ENCODE data around the gene NR3C2. TPM values are rescaled to one million over a fixed set of nuclear protein-coding genes. Genes with fewer than 3 reads are reported as not detected.

NR3C2 gene
- total RNA-seq, 1 donor from 2014 or later, result 25.9 TPM

DNA sequence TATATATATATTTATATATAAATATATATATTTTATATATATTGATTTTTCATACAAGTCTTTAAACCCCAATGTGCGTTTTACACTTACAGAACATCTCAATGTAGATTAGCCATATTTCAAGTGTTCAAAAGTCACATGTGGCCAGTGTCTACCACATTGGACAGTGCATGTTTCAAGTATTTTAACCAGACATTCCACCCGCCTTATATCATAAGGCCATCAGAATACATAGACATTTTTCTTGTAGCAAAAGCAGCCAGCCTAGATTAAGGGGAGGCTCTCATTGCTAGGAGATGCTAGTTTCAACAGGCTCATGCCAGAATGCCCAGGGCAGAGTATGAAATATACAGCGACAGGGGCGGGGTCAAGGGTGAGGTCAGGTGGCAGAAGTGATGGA, 202.0 kb downstream of the NR3C2 start:
- intact Hi-C loops (cut with DNase I), result no loop called here
- H3K27me3 ChIP-seq, result no peaks in the 10 kb centered on the region

DNA sequence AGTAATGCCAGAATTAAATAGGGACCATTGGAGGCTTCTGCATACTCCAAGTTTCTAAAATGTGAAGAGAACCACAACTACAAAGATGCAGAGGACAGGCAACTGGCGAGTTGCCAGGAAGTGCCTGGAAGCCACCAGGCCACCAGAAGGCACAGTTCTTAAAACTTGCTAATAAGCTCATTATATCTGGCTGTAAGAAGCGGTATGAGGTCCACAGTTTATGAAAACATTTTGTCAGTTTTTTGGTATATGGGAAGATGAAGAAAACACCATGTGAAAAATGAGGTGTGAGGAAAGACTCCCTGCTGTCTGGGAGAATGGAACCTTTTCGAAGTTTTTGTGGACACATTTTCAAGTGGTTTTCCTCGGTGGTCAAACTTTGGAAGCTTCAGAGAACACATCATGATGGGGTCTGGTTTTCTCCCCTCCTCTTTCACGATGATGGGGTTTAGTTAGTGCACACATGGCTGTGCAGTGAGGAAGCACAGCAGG, 202.7 kb downstream of the NR3C2 start:
- no peaks in the 10 kb centered on the region for H3K4me1 ChIP-seq
- H3K27ac ChIP-seq, result no peak overlapping the region
- H3K36me3 ChIP-seq, result no peaks in the 10 kb centered on the region
- no peak for ATAC-seq
- no peak overlapping the region for H3K4me3 ChIP-seq
- H3K9me3 ChIP-seq, result no peaks in the 10 kb centered on the region
- no peak for DNase-seq
- H3K27me3 ChIP-seq, result no peaks in the 10 kb centered on the region
- TF ChIP-seq, protein P1, sequence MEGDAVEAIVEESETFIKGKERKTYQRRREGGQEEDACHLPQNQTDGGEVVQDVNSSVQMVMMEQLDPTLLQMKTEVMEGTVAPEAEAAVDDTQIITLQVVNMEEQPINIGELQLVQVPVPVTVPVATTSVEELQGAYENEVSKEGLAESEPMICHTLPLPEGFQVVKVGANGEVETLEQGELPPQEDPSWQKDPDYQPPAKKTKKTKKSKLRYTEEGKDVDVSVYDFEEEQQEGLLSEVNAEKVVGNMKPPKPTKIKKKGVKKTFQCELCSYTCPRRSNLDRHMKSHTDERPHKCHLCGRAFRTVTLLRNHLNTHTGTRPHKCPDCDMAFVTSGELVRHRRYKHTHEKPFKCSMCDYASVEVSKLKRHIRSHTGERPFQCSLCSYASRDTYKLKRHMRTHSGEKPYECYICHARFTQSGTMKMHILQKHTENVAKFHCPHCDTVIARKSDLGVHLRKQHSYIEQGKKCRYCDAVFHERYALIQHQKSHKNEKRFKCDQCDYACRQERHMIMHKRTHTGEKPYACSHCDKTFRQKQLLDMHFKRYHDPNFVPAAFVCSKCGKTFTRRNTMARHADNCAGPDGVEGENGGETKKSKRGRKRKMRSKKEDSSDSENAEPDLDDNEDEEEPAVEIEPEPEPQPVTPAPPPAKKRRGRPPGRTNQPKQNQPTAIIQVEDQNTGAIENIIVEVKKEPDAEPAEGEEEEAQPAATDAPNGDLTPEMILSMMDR (IDR thresholded peaks at IDR 0.05), result no peak
- intact Hi-C loops (cut with DNase I), result no loop called here

More for the DNA sequence above, 202.0 kb downstream of the NR3C2 start:
- no peaks in the 10 kb centered on the region for H3K36me3 ChIP-seq
- TF ChIP-seq, protein P1 (IDR thresholded peaks at IDR 0.05), result no peak
- H3K4me1 ChIP-seq, result no peaks in the 10 kb centered on the region
- no peak overlapping the region for H3K27ac ChIP-seq
- no peaks in the 10 kb centered on the region for H3K9me3 ChIP-seq
- DNase-seq (no peak), ATAC-seq (no peak)
- H3K4me3 ChIP-seq, result no peak overlapping the region

DNA sequence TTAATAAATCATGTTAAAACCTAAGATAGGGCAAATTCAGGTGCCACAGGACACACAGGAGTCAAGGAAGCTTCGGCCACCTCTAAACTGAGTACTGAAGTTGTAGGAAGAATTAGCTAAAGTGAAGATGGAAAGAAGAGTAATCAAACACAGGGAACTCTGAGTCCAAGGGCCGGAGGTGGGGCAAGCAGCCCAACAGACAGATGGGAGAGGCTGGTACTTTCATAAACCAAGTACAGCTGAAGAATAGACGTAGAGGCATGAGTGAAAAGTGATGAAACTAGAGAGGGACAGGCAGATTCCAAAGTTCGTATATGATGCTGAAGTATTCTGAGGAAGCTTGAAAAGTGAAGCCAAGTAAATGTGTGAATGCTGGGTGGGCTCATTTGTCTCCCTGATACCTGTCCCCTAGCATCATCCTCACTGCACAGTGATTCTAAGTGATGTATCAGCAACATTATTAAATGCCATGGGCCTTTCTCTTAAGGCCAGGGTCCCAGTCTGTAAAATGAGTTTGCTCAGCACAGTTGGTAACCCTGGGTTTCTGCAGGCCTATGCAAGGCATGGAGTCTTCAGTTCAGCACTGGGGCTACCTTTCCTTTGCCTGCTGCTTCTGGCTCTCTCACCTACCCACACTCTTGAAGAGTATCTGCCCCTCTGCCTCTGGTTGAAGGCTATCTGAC, 203.3 kb downstream of the NR3C2 start:
- DNase-seq (no peak), ATAC-seq (no peak)
- H3K4me1 ChIP-seq, result no peaks in the 10 kb centered on the region
- no peak overlapping the region for H3K4me3 ChIP-seq
- no peaks in the 10 kb centered on the region for H3K9me3 ChIP-seq
- intact Hi-C loops (cut with DNase I), result no loop called here
- no peaks in the 10 kb centered on the region for H3K27me3 ChIP-seq
- H3K36me3 ChIP-seq, result no peaks in the 10 kb centered on the region
- H3K27ac ChIP-seq, result no peak overlapping the region
- TF ChIP-seq, protein P1 (IDR thresholded peaks at IDR 0.05), result no peak

DNA sequence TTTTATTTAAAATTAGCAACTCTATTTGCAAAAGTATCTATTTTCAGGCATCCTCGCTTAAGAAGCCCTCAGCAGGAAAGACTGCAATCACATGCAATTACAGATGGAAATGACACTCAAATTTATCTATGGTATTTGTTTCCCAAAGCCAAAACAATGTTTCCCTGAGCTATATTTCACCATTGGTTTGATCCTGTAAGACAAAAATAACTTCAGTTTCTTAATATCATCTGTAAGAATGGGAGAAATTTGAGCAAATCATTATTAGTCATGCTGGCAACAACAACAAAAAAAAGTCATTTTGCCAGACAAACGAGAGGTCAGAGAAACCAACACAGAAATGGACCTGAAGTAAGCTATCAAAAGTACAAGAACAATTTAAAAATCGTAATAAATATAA, 204.1 kb downstream of the NR3C2 start:
- Histone ChIP-seq H3K4me1 (no peaks in the 10 kb centered on the region), H3K36me3 (no peaks in the 10 kb centered on the region), H3K9me3 (no peaks in the 10 kb centered on the region), H3K27ac (no peak overlapping the region), H3K4me3 (no peak overlapping the region), H3K27me3 (no peaks in the 10 kb centered on the region)
- TF ChIP-seq, protein P1 (IDR thresholded peaks at IDR 0.05), result no peak
- ATAC-seq (no peak), DNase-seq (no peak)
- intact Hi-C loops (cut with DNase I), result no loop called here

DNA sequence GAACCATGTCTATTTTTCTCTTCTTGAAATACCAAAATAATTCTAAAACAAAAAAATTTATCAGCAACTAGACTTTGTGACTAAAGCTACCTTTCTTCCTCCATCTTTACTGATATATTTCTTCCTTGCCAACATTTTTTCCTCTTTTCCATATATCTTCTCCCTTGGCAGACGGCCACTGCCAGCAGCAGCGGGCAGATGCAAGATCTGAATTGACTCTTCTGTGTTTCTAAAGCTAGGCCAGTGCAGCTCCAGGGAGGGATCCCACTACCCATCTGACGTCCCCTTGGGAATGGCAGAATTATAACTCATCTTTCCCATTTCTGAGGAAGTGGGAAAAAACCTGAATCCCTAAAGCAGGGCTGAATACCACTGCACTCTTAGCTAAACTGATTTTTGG, 206.4 kb downstream of the NR3C2 start:
- DNase-seq (no peak), ATAC-seq (no peak)
- intact Hi-C loops (cut with DNase I), result no loop called here
- H3K4me1 ChIP-seq, result no peaks in the 10 kb centered on the region
- no peak overlapping the region for H3K4me3 ChIP-seq
- no peaks in the 10 kb centered on the region for H3K36me3 ChIP-seq
- TF ChIP-seq, protein P1 (IDR thresholded peaks at IDR 0.05), result no peak
- H3K9me3 ChIP-seq, result no peaks in the 10 kb centered on the region
- H3K27me3 ChIP-seq, result no peaks in the 10 kb centered on the region
- no peak overlapping the region for H3K27ac ChIP-seq
